HG02642 (cell line): Measurements from ENCODE around the gene EFHC2.
"Not testable (repeated sequence)": the region's sequence is repeated elsewhere in the genome, so short reads cannot be mapped to it uniquely, and the experiment has no call there.

Experiments used
- ATAC-seq: cut with Tn5 transposase; IDR thresholded peaks from one replicate; pipeline ENCODE4 v1.9.1; 2021; ENCODE audit warnings: mild to moderate bottlenecking; ENCODE audit not compliant: unreplicated experiment, poor library complexity

The EFHC2 gene

GRCh38 chrX:44299177-44299576 lies 44.3 kb downstream of the EFHC2 start:
- no peak for ATAC-seq

- ATAC-seq, result no peak
Measured at GRCh38 chrX:44291468-44292092, 51.9 kb downstream of the EFHC2 start.

GRCh38 chrX:44290718-44291117 lies 52.8 kb downstream of the EFHC2 start:
- ATAC-seq, result no peak

GRCh38 chrX:44282753-44283152 lies 60.7 kb downstream of the EFHC2 start:
- no peak for ATAC-seq

- no peak for ATAC-seq
Measured at GRCh38 chrX:44280116-44280515, 63.4 kb downstream of the EFHC2 start.

- no peak for ATAC-seq
Measured at GRCh38 chrX:44274096-44274495, 69.4 kb downstream of the EFHC2 start.

GRCh38 chrX:44267861-44268260 lies 75.6 kb downstream of the EFHC2 start:
- ATAC-seq, result no peak

- no peak for ATAC-seq
Measured at GRCh38 chrX:44267116-44267515, 76.4 kb downstream of the EFHC2 start.

- ATAC-seq, result no peak
Measured at GRCh38 chrX:44265559-44265958, 77.9 kb downstream of the EFHC2 start.

- ATAC-seq, result no peak
Measured at GRCh38 chrX:44264936-44265335, 78.5 kb downstream of the EFHC2 start.

GRCh38 chrX:44261286-44261685 lies 82.2 kb downstream of the EFHC2 start:
- ATAC-seq, result no peak

- ATAC-seq, result no peak
Measured at GRCh38 chrX:44260609-44261008, 82.9 kb downstream of the EFHC2 start.

GRCh38 chrX:44255742-44256141 lies 87.7 kb downstream of the EFHC2 start:
- not testable (repeated sequence) for ATAC-seq

- peak; percentile 11 for ATAC-seq
Measured at GRCh38 chrX:44253575-44253942, 89.9 kb downstream of the EFHC2 start.

GRCh38 chrX:44252688-44253574 lies 90.5 kb downstream of the EFHC2 start:
- ATAC-seq, result peak; percentile 79

- no peak for ATAC-seq
Measured at GRCh38 chrX:44247468-44247867, 96.0 kb downstream of the EFHC2 start.

GRCh38 chrX:44246826-44247225 lies 96.6 kb downstream of the EFHC2 start:
- no peak for ATAC-seq

GRCh38 chrX:44245733-44246132 lies 97.7 kb downstream of the EFHC2 start:
- ATAC-seq, result no peak

GRCh38 chrX:44244008-44244407 lies 99.5 kb downstream of the EFHC2 start:
- ATAC-seq, result no peak

- no peak for ATAC-seq
Measured at GRCh38 chrX:44241546-44241945, 101.9 kb downstream of the EFHC2 start.

- no peak for ATAC-seq
Measured at GRCh38 chrX:44240036-44240435, 103.4 kb downstream of the EFHC2 start.

- no peak for ATAC-seq
Measured at GRCh38 chrX:44239036-44239435, 104.4 kb downstream of the EFHC2 start.
